ENCODE results near the gene EFCAB8.

Gene EFCAB8

DNA sequence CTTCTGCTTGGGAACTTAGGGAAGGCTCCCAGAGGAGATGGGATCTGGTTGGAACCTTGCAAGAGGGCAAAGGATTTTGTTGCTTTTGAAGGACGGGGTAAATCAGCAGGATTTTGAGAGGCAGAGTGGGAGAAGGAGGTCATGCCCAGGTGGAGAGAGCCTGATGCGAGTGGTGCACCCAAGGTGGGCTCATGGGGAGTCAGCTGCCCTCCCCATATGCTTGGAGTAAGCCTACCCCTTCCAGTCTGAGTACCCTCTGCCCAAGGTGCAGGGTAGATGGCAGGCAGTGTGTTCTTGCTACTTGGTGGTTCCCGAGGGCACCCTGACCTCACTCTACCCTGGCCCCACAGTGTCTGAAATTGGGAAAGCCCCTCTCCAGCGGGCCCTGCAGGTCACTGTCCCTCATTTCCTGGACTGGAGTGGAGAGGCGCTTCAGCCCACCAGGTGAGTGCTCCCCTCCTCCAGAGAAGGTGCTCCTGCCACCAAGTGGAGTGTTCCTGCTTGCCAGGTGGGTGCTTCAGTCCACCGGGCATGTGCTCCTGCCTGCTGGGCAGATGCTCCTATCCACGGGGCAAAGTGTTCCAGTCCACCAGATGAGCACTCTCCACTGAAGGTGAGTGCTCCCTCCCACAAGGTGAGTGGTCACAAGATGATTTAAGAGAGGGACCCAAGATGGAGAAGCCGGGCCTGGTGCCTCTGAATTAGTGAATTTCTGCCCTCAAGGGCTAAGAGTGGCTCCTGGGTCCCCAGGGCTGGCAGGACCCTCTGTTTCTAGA, 152.1 kb downstream of the EFCAB8 start:
- no peak for ATAC-seq
- no peak for TF ChIP-seq ZFP30 (CRISPR knock-in tag; IDR thresholded peaks at IDR 0.05)
- TF ChIP-seq ZNF565 (CRISPR knock-in tag; conservative IDR thresholded peaks at IDR 0.05; ENCODE audit: low read depth) = no peak
- TF ChIP-seq, protein P1, sequence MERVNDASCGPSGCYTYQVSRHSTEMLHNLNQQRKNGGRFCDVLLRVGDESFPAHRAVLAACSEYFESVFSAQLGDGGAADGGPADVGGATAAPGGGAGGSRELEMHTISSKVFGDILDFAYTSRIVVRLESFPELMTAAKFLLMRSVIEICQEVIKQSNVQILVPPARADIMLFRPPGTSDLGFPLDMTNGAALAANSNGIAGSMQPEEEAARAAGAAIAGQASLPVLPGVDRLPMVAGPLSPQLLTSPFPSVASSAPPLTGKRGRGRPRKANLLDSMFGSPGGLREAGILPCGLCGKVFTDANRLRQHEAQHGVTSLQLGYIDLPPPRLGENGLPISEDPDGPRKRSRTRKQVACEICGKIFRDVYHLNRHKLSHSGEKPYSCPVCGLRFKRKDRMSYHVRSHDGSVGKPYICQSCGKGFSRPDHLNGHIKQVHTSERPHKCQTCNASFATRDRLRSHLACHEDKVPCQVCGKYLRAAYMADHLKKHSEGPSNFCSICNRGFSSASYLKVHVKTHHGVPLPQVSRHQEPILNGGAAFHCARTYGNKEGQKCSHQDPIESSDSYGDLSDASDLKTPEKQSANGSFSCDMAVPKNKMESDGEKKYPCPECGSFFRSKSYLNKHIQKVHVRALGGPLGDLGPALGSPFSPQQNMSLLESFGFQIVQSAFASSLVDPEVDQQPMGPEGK (CRISPR knock-in tag; IDR thresholded peaks at IDR 0.05; ENCODE audit: borderline replicate concordance) = no peak
- TF ChIP-seq, protein P2, sequence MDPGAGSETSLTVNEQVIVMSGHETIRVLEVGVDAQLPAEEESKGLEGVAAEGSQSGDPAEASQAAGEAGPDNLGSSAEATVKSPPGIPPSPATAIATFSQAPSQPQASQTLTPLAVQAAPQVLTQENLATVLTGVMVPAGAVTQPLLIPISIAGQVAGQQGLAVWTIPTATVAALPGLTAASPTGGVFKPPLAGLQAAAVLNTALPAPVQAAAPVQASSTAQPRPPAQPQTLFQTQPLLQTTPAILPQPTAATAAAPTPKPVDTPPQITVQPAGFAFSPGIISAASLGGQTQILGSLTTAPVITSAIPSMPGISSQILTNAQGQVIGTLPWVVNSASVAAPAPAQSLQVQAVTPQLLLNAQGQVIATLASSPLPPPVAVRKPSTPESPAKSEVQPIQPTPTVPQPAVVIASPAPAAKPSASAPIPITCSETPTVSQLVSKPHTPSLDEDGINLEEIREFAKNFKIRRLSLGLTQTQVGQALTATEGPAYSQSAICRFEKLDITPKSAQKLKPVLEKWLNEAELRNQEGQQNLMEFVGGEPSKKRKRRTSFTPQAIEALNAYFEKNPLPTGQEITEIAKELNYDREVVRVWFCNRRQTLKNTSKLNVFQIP (CRISPR knock-in tag; IDR thresholded peaks at IDR 0.05; ENCODE audit: borderline replicate concordance, low read depth) = no peak
- TF ChIP-seq, protein P3, sequence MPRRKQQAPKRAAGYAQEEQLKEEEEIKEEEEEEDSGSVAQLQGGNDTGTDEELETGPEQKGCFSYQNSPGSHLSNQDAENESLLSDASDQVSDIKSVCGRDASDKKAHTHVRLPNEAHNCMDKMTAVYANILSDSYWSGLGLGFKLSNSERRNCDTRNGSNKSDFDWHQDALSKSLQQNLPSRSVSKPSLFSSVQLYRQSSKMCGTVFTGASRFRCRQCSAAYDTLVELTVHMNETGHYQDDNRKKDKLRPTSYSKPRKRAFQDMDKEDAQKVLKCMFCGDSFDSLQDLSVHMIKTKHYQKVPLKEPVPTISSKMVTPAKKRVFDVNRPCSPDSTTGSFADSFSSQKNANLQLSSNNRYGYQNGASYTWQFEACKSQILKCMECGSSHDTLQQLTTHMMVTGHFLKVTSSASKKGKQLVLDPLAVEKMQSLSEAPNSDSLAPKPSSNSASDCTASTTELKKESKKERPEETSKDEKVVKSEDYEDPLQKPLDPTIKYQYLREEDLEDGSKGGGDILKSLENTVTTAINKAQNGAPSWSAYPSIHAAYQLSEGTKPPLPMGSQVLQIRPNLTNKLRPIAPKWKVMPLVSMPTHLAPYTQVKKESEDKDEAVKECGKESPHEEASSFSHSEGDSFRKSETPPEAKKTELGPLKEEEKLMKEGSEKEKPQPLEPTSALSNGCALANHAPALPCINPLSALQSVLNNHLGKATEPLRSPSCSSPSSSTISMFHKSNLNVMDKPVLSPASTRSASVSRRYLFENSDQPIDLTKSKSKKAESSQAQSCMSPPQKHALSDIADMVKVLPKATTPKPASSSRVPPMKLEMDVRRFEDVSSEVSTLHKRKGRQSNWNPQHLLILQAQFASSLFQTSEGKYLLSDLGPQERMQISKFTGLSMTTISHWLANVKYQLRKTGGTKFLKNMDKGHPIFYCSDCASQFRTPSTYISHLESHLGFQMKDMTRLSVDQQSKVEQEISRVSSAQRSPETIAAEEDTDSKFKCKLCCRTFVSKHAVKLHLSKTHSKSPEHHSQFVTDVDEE (CRISPR knock-in tag; IDR thresholded peaks at IDR 0.05) = no peak
- TF ChIP-seq CSDC2 (CRISPR knock-in tag; IDR thresholded peaks at IDR 0.05) = no peak

Data from SK-N-SH treated with all-trans-retinoic acid at 6 μM for 48 hours (cell line).